H1 (cell line): ENCODE data around the gene RPE. TPM values are rescaled to one million over a fixed set of nuclear protein-coding genes. Genes with fewer than 3 reads are reported as not detected.

Experiments used
- CTCF ChIA-PET: fragments of 300-600 bp; sonication (Branson Sonifier 250); formaldehyde crosslinking; loops from one replicate; lab custom pipeline; 2021; ENCODE audit not compliant: partially characterized antibody; lab: Charles Lee
- POLR2A ChIA-PET: fragments of 300-600 bp; sonication (Branson Sonifier 250); formaldehyde crosslinking; loops from one replicate; lab custom pipeline; 2021; ENCODE audit warnings: inconsistent platforms; ENCODE audit not compliant: partially characterized antibody; lab: Charles Lee
- DNase-seq, 2 experiments: peaks; one replicate each; pipeline versions ENCODE4 v3.0.0 to v3.0.0-alpha.2; 2010 to 2022; ENCODE audit warnings: low spot score in 2 of 2, low read depth in 1 of 2, mixed read lengths in 1 of 2
- FAIRE-seq: peaks from 2 replicates; lab custom pipeline; 2011; peaks lifted over from hg19 to GRCh38; lab: Jason Lieb, UNC
- H2AFZ ChIP-seq: 2 replicates; pipeline ENCODE4 v1.8.1; 2012; ENCODE audit warnings: low read length, inconsistent platforms
- H2AK5ac ChIP-seq: 2 replicates; pipeline ENCODE4 v1.6.1; 2013; ENCODE audit warnings: low read depth, low read length
- H2BK120ac ChIP-seq: replicated peaks from 2 replicates; pipeline ENCODE3; 2013; ENCODE audit warnings: low read depth, low read length, inconsistent platforms
- H2BK12ac ChIP-seq: 2 replicates; pipeline ENCODE4 v1.6.1; 2013; ENCODE audit warnings: low read depth, low read length
- H2BK15ac ChIP-seq: 2 replicates; pipeline ENCODE4 v1.6.1; 2013; ENCODE audit warnings: low read length
- H2BK20ac ChIP-seq: 2 replicates; pipeline ENCODE4 v1.6.1; 2013; ENCODE audit warnings: low read length
- H2BK5ac ChIP-seq: 2 replicates; pipeline ENCODE4 v1.6.1; 2013; ENCODE audit warnings: low read depth, low read length
- H3K14ac ChIP-seq: 2 replicates; pipeline ENCODE4 v1.6.1; 2013; ENCODE audit warnings: inconsistent platforms; ENCODE audit not compliant: insufficient read length
- H3K18ac ChIP-seq: 2 replicates; pipeline ENCODE4 v1.6.1; 2013; ENCODE audit warnings: low read length; ENCODE audit errors: extremely low read depth
- H3K23ac ChIP-seq: 2 replicates; pipeline ENCODE4 v1.6.1; 2013; ENCODE audit warnings: inconsistent platforms; ENCODE audit not compliant: insufficient read length
- H3K23me2 ChIP-seq: 2 replicates; pipeline ENCODE4 v1.6.1; 2013; ENCODE audit warnings: low read depth, low read length
- H3K27ac ChIP-seq: 2 replicates; pipeline ENCODE4 v1.6.1; 2011; ENCODE audit warnings: low read depth, low read length, inconsistent platforms
- H3K27me3 ChIP-seq, 4 experiments: replicated peaks in 1 of 4; 1 replicate in 1 of 4; 2 replicates in 3 of 4; pipeline versions ENCODE4 v1.6.1 to v1.8.1; 2011 to 2013; ENCODE audit warnings: low read length in 3 of 4, mild to moderate bottlenecking in 3 of 4, inconsistent platforms in 2 of 4, mixed read lengths in 2 of 4, moderate library complexity in 1 of 4; ENCODE audit not compliant: control insufficient read depth in 3 of 4, insufficient read depth in 3 of 4; ENCODE audit errors: extremely low read depth in 1 of 4
- H3K36me3 ChIP-seq, 4 experiments: 2 replicates each; pipeline versions ENCODE4 v1.6.1 to v1.8.1; 2011 to 2013; ENCODE audit warnings: mild to moderate bottlenecking in 4 of 4, low read length in 3 of 4, moderate library complexity in 2 of 4, control low read depth in 1 of 4, inconsistent platforms in 1 of 4; ENCODE audit not compliant: insufficient read depth in 4 of 4, control insufficient read depth in 2 of 4
- H3K4ac ChIP-seq: replicated peaks from 2 replicates; pipeline ENCODE3; 2013; ENCODE audit warnings: low read length, low read depth, mixed read lengths, inconsistent platforms; ENCODE audit not compliant: insufficient read length
- H3K4me1 ChIP-seq, 4 experiments: replicated peaks in 1 of 4; 1 replicate in 1 of 4; 2 replicates in 3 of 4; pipeline versions ENCODE4 v1.6.1 to v1.8.1; 2011 to 2013; ENCODE audit warnings: low read length in 3 of 4, inconsistent platforms in 2 of 4, mixed read lengths in 1 of 4; ENCODE audit not compliant: insufficient read depth in 4 of 4, control insufficient read depth in 3 of 4
- H3K4me2 ChIP-seq, 2 experiments: 2 replicates each; pipeline versions ENCODE4 v1.6.1 to v1.8.1; 2011 to 2013; ENCODE audit warnings: low read depth in 2 of 2, low read length in 2 of 2, control low read depth in 1 of 2, inconsistent platforms in 1 of 2, mild to moderate bottlenecking in 1 of 2; ENCODE audit not compliant: insufficient read depth in 1 of 2
- H3K4me3 ChIP-seq, 4 experiments: fragments of 200-600, 300-600 bp in 1 of 4; sonication (generic), shearing (Covaris generic), sonication (Bioruptor Twin) in 1 of 4; 2 replicates each; pipeline versions ENCODE4 v1.5.1 to v1.8.1; 2011 to 2016; ENCODE audit warnings: low read length in 4 of 4, low read depth in 3 of 4, control low read depth in 2 of 4, inconsistent platforms in 2 of 4, mild to moderate bottlenecking in 2 of 4, mixed read lengths in 1 of 4, moderate library complexity in 1 of 4; ENCODE audit not compliant: insufficient read depth in 2 of 4; ENCODE audit errors: extremely low read depth in 1 of 4
- H3K56ac ChIP-seq: replicated peaks from 2 replicates; pipeline ENCODE3; 2013; ENCODE audit warnings: low read depth, mild to moderate bottlenecking, mixed read lengths, low read length, inconsistent platforms; ENCODE audit not compliant: insufficient read length
- H3K79me1 ChIP-seq: 2 replicates; pipeline ENCODE4 v1.6.1; 2013; ENCODE audit warnings: low read depth, low read length, control low read depth
- H3K79me2 ChIP-seq, 2 experiments: 2 replicates each; pipeline versions ENCODE4 v1.6.1 to v1.8.1; 2012 to 2013; ENCODE audit warnings: low read length in 2 of 2, mild to moderate bottlenecking in 2 of 2, inconsistent platforms in 1 of 2; ENCODE audit not compliant: insufficient read depth in 2 of 2, control insufficient read depth in 1 of 2
- H3K9ac ChIP-seq, 4 experiments: replicated peaks in 1 of 4; 1 replicate in 1 of 4; 2 replicates in 3 of 4; pipeline versions ENCODE4 v1.6.1 to v1.8.1; 2011 to 2013; ENCODE audit warnings: low read depth in 3 of 4, low read length in 3 of 4, control low read depth in 2 of 4, mild to moderate bottlenecking in 2 of 4, moderate library complexity in 2 of 4, inconsistent platforms in 1 of 4; ENCODE audit errors: extremely low read depth in 1 of 4
- H3K9me3 ChIP-seq, 2 experiments: 2 replicates each; pipeline versions ENCODE4 v1.6.1 to v1.8.1; 2012 to 2013; ENCODE audit warnings: mild to moderate bottlenecking in 2 of 2, moderate library complexity in 2 of 2, control low read depth in 1 of 2, inconsistent platforms in 1 of 2, low read depth in 1 of 2, low read length in 1 of 2, mixed read lengths in 1 of 2; ENCODE audit not compliant: insufficient read depth in 2 of 2
- H4K20me1 ChIP-seq, 2 experiments: replicated peaks in 1 of 2; 2 replicates each; pipeline versions ENCODE3 to v1.8.1; 2011 to 2013; ENCODE audit warnings: inconsistent platforms in 2 of 2, low read length in 2 of 2, mild to moderate bottlenecking in 1 of 2; ENCODE audit not compliant: insufficient read depth in 2 of 2, control insufficient read depth in 1 of 2
- H4K5ac ChIP-seq: 2 replicates; pipeline ENCODE4 v1.6.1; 2013; ENCODE audit warnings: low read length, low read depth, mixed read lengths, inconsistent platforms; ENCODE audit not compliant: insufficient read length
- H4K8ac ChIP-seq: 2 replicates; pipeline ENCODE4 v1.8.0; 2013; ENCODE audit warnings: mild to moderate bottlenecking, moderate library complexity, low read length, inconsistent platforms; ENCODE audit not compliant: insufficient read depth; ENCODE audit errors: extremely low read depth
- H4K91ac ChIP-seq: replicated peaks from 2 replicates; pipeline ENCODE3; 2013; ENCODE audit warnings: low read length, mixed read lengths, inconsistent platforms; ENCODE audit not compliant: insufficient read length
- CREB1 ChIP-seq: IDR thresholded peaks from 2 replicates; pipeline ENCODE4 v1.6.1; 2012; ENCODE audit warnings: inconsistent platforms
- CTBP2 ChIP-seq: IDR thresholded peaks from 2 replicates; pipeline ENCODE4 v1.7.0; 2011; ENCODE audit warnings: borderline replicate concordance, mild to moderate bottlenecking, moderate library complexity, mixed read lengths, low read length; ENCODE audit not compliant: insufficient read depth, insufficient read length
- EZH2 ChIP-seq: fragments of 200-600 bp; sonication (generic); IDR thresholded peaks from 2 replicates; pipeline ENCODE4 v1.7.1; 2012; ENCODE audit warnings: low read depth, mild to moderate bottlenecking, moderate library complexity, low read length, inconsistent platforms; ENCODE audit not compliant: severe bottlenecking
- NRF1 ChIP-seq: IDR thresholded peaks from 2 replicates; pipeline ENCODE4 v1.6.1; 2011; ENCODE audit warnings: mild to moderate bottlenecking, low read depth, low read length, improper control_type of control experiment
- POLR2A ChIP-seq, 2 experiments: IDR thresholded peaks; 1 replicate in 1 of 2; 2 replicates in 1 of 2; pipeline ENCODE4 v1.6.1; 2011; ENCODE audit warnings: low read depth in 2 of 2, low read length in 2 of 2, mild to moderate bottlenecking in 2 of 2; ENCODE audit errors: control extremely low read depth in 1 of 2
- POU5F1 ChIP-seq: IDR thresholded peaks from 2 replicates; pipeline ENCODE4 v1.6.1; 2011; ENCODE audit warnings: low read depth, mild to moderate bottlenecking, low read length, moderate library complexity
- RAD21 ChIP-seq, 2 experiments: IDR thresholded peaks in 1 of 2; conservative IDR thresholded peaks in 1 of 2; 2 replicates each; pipeline ENCODE4 v1.6.1; 2011; ENCODE audit warnings: low read depth in 2 of 2, low read length in 2 of 2, improper control_type of control experiment in 1 of 2, inconsistent platforms in 1 of 2, mild to moderate bottlenecking in 1 of 2, moderate library complexity in 1 of 2
- RBBP5 ChIP-seq: IDR thresholded peaks from 2 replicates; pipeline ENCODE4 v1.7.1; 2012; ENCODE audit warnings: low read depth, mild to moderate bottlenecking, inconsistent platforms, low read length, moderate library complexity, borderline replicate concordance
- SIRT6 ChIP-seq: IDR thresholded peaks from one replicate; pipeline ENCODE4 v1.7.1; 2012; ENCODE audit warnings: low read length, inconsistent platforms
- TAF7 ChIP-seq: optimal IDR thresholded peaks from 2 replicates; pipeline ENCODE3; 2011; ENCODE audit warnings: low read depth, mild to moderate bottlenecking, inconsistent platforms, low read length, moderate library complexity, borderline replicate concordance
- TEAD4 ChIP-seq: IDR thresholded peaks from 2 replicates; pipeline ENCODE4 v1.6.1; 2012; ENCODE audit warnings: low read depth, low read length, inconsistent platforms, mixed read lengths
- USF2 ChIP-seq: IDR thresholded peaks from 2 replicates; pipeline ENCODE4 v1.6.1; 2011; ENCODE audit warnings: low read length, improper control_type of control experiment
- WGBS, 2 experiments: shearing (Covaris generic) in 1 of 2; methylation state at CpG; one replicate each; pipeline versions ENCODE4 v1.1.6 to v1.1.7; 2013 to 2015; ENCODE audit warnings: low lambda C conversion rate in 2 of 2, mixed read lengths in 2 of 2, inconsistent platforms in 1 of 2, low coverage in 1 of 2, missing lambda C conversion rate in 1 of 2; ENCODE audit not compliant: insufficient replicate concordance in 2 of 2, insufficient coverage in 1 of 2, insufficient read length in 1 of 2; ENCODE audit errors: extremely low coverage in 1 of 2, missing lambda C conversion rate in 1 of 2; 5-methylcytosine and 5-hydroxymethylcytosine counted together
- polyA plus RNA-seq, 7 experiments: library from polyadenylated mRNA; depleted of rRNA in 3 of 7; stranded (reverse) in 5 of 7; unstranded in 2 of 7; fragments of >200 nt in 5 of 7; fragments of 200-250 nt in 2 of 7; gene quantifications; 1 replicate in 5 of 7; 2 replicates in 1 of 7; 4 replicates in 1 of 7; pipeline versions ENCODE4 v1.2.1 to v1.2.3, GENCODE V29; 2011 to 2013; ENCODE audit warnings: missing spikeins in 2 of 7, mixed read lengths in 2 of 7
- total RNA-seq: library from RNA; stranded (reverse); fragmentation: NEBNext Ultra II Directional; extraction: Animal tissue kit (Norgen Biotek cat#: 25700); gene quantifications from 2 replicates; pipeline ENCODE4 v1.2.1, GENCODE V29; 2021

The RPE gene
- total and polyA plus RNA-seq, 2 of the 8 experiments (the other 6 are each of a cell fraction or from before 2014, with no cell fraction given): 77.8 to 102 TPM

- H2BK20ac ChIP-seq: no peak overlapping the region
- H3K27ac ChIP-seq: no peak overlapping the region
- 88% methylated on average over 2 of the region's 2 CpGs; no CpG with 5 or more reads in 1 of the 2 experiments for WGBS, 2 experiments
- H3K4me1 ChIP-seq: peaks cover 0 to 2% (median 0%) of the 10 kb centered on the region in 4 experiments; a peak in 1 of 7 replicates
- no peak overlapping the region for H2BK120ac ChIP-seq
- no peak overlapping the region for H3K4ac ChIP-seq
- H3K14ac ChIP-seq: no peak overlapping the region
- no peak overlapping the region for H3K56ac ChIP-seq
- FAIRE-seq (no peak), DNase-seq (no peak)
- H3K27me3 ChIP-seq: no peaks in the 10 kb centered on the region
- no peak overlapping the region for H3K9ac ChIP-seq
- H3K9me3 ChIP-seq: no peaks in the 10 kb centered on the region
- H2BK12ac ChIP-seq: no peak overlapping the region
- H3K79me1 ChIP-seq: peaks cover 6% of the 10 kb centered on the region; the same call in 1 of the 2 replicates
- H4K91ac ChIP-seq: no peak overlapping the region
- ChIA-PET POLR2A (interaction anchor here (1.2 kb wide), 1 partner anchor 12 kb away, joined by 3 read pairs; no protein-coding TSS in a partner anchor), CTCF (interaction anchor here (0.7 kb wide), 1 partner anchor 24 kb away, joined by 3 read pairs; no protein-coding TSS in a partner anchor)
- H2BK5ac ChIP-seq: no peak overlapping the region
- no peak overlapping the region for H3K4me3 ChIP-seq
- peaks cover 29 to 100% of the 10 kb centered on the region in 2 experiments for H3K79me2 ChIP-seq
- H3K18ac ChIP-seq: no peak overlapping the region
- no peak overlapping the region for H2AFZ ChIP-seq
- peaks cover 0 to 40% (median 8%) of the 10 kb centered on the region in 4 experiments; a peak in 7 of 8 replicates for H3K36me3 ChIP-seq
- H4K5ac ChIP-seq: no peak overlapping the region
- no peak overlapping the region for H3K4me2 ChIP-seq
- H3K23ac ChIP-seq: no peak overlapping the region
- H2AK5ac ChIP-seq: no peak overlapping the region
- peaks cover 5% of the 10 kb centered on the region; the same call in 1 of the 2 replicates for H3K23me2 ChIP-seq
- H4K20me1 ChIP-seq: peaks cover 3 to 20% of the 10 kb centered on the region in 2 experiments
- no peak overlapping the region for H2BK15ac ChIP-seq
- H4K8ac ChIP-seq: no peak overlapping the region
- TF ChIP-seq TAF7 (no peak), POLR2A (IDR thresholded peaks at IDR 0.05; ENCODE audit: control extremely low read depth in 1 of 2, low read depth in 2 of 2, low read length in 2 of 2) (no peak), CREB1 (no peak), CTBP2 (no peak), RBBP5 (no peak), TEAD4 (no peak), USF2 (no peak), RAD21 (IDR thresholded peaks at IDR 0.05 in 1 of 2, conservative IDR thresholded peaks at IDR 0.05 in 1 of 2; ENCODE audit: low read depth in 2 of 2, low read length in 2 of 2) (no peak), SIRT6 (no peak), EZH2 (no peak), NRF1 (no peak), POU5F1 (no peak)
These were observed 5.5 kb downstream of the RPE start for GRCh38 chr2:210007895-210008294.
